ENCODE measurements around the gene HS3ST3A1. TPM values are rescaled to one million over a fixed set of nuclear protein-coding genes. Genes with fewer than 3 reads are reported as not detected.

The HS3ST3A1 gene
- total and polyA plus RNA-seq, 4 donors = 0.40 to 6.5 (median 2.5) TPM

GRCh38 chr17:13582776-13583547 lies 18.8 kb downstream of the HS3ST3A1 start:
- H3K9me3 ChIP-seq (ENCODE audit: control insufficient read depth in 4 of 4, low read length in 3 of 4) = no peaks in the 10 kb centered on the region
- no peaks in the 10 kb centered on the region for H3K36me3 ChIP-seq (ENCODE audit: control insufficient read depth in 4 of 4, insufficient read depth in 3 of 4, low read depth in 1 of 4, low read length in 3 of 4)
- no peak for DNase-seq (ENCODE audit: low spot score)
- no peak overlapping the region for H3K27ac ChIP-seq (ENCODE audit: low read depth in 1 of 2, low read length in 2 of 2)
- WGBS = 82% methylated on average over 9 of the region's 9 CpGs
- peaks cover 0 to 2% (median under 1%) of the 10 kb centered on the region in 4 donors for H3K4me1 ChIP-seq (ENCODE audit: control insufficient read depth in 4 of 4, insufficient read depth in 4 of 4, low read length in 3 of 4)
- H3K4me3 ChIP-seq (ENCODE audit: low read depth in 1 of 3, low read length in 3 of 3) = no peak overlapping the region
- H3K27me3 ChIP-seq (ENCODE audit: control insufficient read depth in 4 of 4, insufficient read depth in 4 of 4, low read length in 3 of 4) = no peaks in the 10 kb centered on the region
- H3K9ac ChIP-seq (ENCODE audit: low read depth in 1 of 2, low read length in 2 of 2) = no peak overlapping the region
- TF ChIP-seq CTCF (IDR thresholded peaks at IDR 0.05; ENCODE audit: low read depth, low read length, missing input control) (no peak), RXRA (IDR thresholded peaks at IDR 0.05) (no peak), MAX (IDR thresholded peaks at IDR 0.05) (no peak)

- TF ChIP-seq YY1 (IDR thresholded peaks at IDR 0.05) (no peak), RXRA (IDR thresholded peaks at IDR 0.05) (no peak), TAF1 (conservative IDR thresholded peaks at IDR 0.05) (no peak), JUND (IDR thresholded peaks at IDR 0.05) (no peak)
- H3K9me3 ChIP-seq (ENCODE audit: control insufficient read depth in 4 of 4, low read length in 3 of 4) = no peaks in the 10 kb centered on the region
- no peak for DNase-seq (ENCODE audit: low spot score)
- H3K27ac ChIP-seq (ENCODE audit: low read depth in 1 of 2, low read length in 2 of 2) = no peak overlapping the region
- 23% methylated on average over 3 of the region's 3 CpGs for WGBS
- H3K4me1 ChIP-seq (ENCODE audit: control insufficient read depth in 4 of 4, insufficient read depth in 4 of 4, low read length in 3 of 4) = peaks cover 0 to 2% (median under 1%) of the 10 kb centered on the region in 4 donors
- no peaks in the 10 kb centered on the region for H3K36me3 ChIP-seq (ENCODE audit: control insufficient read depth in 4 of 4, insufficient read depth in 3 of 4, low read depth in 1 of 4, low read length in 3 of 4)
- no peak overlapping the region for H3K4me3 ChIP-seq (ENCODE audit: low read depth in 1 of 3, low read length in 3 of 3)
- H3K9ac ChIP-seq (ENCODE audit: low read depth in 1 of 2, low read length in 2 of 2) = no peak overlapping the region
- H3K27me3 ChIP-seq (ENCODE audit: control insufficient read depth in 4 of 4, insufficient read depth in 4 of 4, low read length in 3 of 4) = no peaks in the 10 kb centered on the region
Observed at GRCh38 chr17:13581925-13582324, 19.8 kb downstream of the HS3ST3A1 start.

- Histone ChIP-seq H3K27ac (ENCODE audit: low read depth in 1 of 2, low read length in 2 of 2) (no peak overlapping the region), H3K9me3 (ENCODE audit: control insufficient read depth in 4 of 4, low read length in 3 of 4) (no peaks in the 10 kb centered on the region), H3K4me1 (ENCODE audit: control insufficient read depth in 4 of 4, insufficient read depth in 4 of 4, low read length in 3 of 4) (peaks cover 0 to 2% (median under 1%) of the 10 kb centered on the region in 4 donors), H3K36me3 (ENCODE audit: control insufficient read depth in 4 of 4, insufficient read depth in 3 of 4, low read depth in 1 of 4, low read length in 3 of 4) (no peaks in the 10 kb centered on the region), H3K27me3 (ENCODE audit: control insufficient read depth in 4 of 4, insufficient read depth in 4 of 4, low read length in 3 of 4) (no peaks in the 10 kb centered on the region), H3K9ac (ENCODE audit: low read depth in 1 of 2, low read length in 2 of 2) (no peak overlapping the region), H3K4me3 (ENCODE audit: low read depth in 1 of 3, low read length in 3 of 3) (no peak overlapping the region)
- TF ChIP-seq HNF4A (conservative IDR thresholded peaks at IDR 0.05) (no peak), FOXA2 (IDR thresholded peaks at IDR 0.05) (no peak), SP1 (IDR thresholded peaks at IDR 0.05) (no peak), RXRA (IDR thresholded peaks at IDR 0.05) (no peak), TAF1 (conservative IDR thresholded peaks at IDR 0.05) (no peak), CTCF (IDR thresholded peaks at IDR 0.05; ENCODE audit: low read depth, low read length, missing input control) (no peak), ATF3 (IDR thresholded peaks at IDR 0.05) (no peak), ZBTB33 (IDR thresholded peaks at IDR 0.05) (no peak), GABPA (IDR thresholded peaks at IDR 0.05 in 1 of 2, conservative IDR thresholded peaks at IDR 0.05 in 1 of 2) (no peak), REST (IDR thresholded peaks at IDR 0.05) (no peak), YY1 (IDR thresholded peaks at IDR 0.05) (no peak), HNF4G (IDR thresholded peaks at IDR 0.05) (no peak), FOXA1 (IDR thresholded peaks at IDR 0.05) (no peak), RAD21 (IDR thresholded peaks at IDR 0.05) (no peak)
- WGBS = 97% methylated on average over 8 of the region's 8 CpGs
- DNase-seq (ENCODE audit: low spot score) = no peak
Observed at GRCh38 chr17:13580790-13581189, 20.9 kb downstream of the HS3ST3A1 start.
